ENCODE results near the gene DOCK10.
A peak's percentile ranks its signal among the peaks of the same experiment; 100 is the strongest.

Gene DOCK10

DNA sequence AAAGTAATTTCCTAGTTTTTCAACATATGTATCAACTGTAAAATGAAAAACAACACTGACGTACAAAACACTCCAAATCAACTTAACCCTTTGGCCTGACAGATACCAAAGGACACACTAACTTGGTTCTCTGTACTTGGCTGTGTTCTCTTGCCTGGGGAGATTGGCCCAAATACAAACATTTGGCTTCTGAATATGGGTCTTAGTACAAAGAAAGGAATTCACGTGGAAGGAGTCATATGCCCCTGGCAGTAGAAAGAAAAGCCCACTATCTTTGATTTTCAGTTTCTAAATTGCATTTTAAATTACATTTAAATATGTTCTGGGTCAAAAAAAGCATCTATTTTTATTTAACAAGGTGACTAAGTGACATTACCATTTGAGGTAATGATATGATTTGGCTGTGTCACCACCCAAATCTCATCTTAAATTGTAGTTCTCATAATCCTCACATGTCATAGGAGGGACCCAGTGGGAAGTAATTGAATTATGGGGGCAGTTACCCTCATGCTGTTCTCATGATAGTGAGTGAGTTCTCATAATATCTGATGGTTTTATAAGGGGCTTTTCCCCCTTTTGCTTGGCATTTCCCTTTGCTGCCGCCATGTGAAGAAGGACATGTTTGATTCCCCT is 172.6 kb downstream of the DOCK10 start:
- DNase-seq = no peak

DNA sequence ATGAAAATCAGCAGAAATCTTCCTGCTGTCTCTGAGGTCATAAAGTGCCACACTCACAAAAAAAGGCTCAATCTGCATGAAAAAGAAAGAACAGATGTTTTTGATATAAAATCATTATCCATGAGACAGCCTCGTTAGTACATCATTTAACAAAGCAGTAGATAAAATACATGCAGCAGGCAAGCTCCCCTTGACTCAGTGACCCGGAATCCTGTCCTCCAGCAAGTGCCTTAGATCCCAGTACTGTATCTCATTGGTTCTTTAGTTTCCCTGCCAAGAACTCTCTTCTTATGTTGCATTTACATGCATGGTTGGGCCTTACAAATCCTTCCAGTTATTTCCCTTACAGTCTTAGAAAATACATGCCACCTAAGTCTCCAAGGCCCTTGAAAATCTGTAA is 177.3 kb downstream of the DOCK10 start:
- no peak for DNase-seq

DNA sequence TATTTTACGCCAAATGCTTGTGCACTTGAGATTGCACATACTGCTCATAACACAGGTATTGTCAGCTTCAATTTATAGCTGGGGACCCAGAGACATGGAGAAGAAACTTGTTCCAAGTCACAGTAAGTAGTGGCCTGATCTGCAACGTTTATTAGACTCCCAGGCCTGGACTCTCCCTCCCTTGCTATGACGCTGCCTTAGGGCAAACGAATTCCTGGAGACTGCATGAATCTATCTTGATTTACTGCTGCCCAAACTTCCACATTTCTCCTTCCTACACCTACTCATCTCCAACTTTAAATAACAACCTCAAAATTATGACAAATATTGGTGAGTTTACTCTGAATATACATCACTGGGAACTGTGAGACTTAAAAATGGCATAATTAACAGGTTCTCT is 181.0 kb downstream of the DOCK10 start:
- no peak for DNase-seq

DNA sequence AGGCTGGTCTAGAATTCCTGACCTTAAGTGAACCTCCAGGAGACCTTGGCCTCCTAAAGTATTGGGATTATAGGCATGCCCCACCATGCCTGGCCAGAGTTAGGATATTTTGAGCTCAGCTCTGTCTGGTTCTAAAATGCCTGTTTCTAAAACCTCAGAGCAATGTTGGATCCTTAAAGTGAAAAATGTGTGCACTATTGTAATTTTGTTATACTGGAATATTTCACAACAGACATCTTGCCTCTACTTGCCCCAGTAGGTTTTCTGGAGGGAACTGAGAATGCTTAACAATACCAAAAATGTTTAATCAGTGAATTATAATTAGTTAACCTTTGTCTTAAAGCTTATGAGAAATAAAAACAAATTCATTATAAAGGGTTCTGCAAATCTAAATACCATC is 181.5 kb downstream of the DOCK10 start:
- no peak for DNase-seq

DNA sequence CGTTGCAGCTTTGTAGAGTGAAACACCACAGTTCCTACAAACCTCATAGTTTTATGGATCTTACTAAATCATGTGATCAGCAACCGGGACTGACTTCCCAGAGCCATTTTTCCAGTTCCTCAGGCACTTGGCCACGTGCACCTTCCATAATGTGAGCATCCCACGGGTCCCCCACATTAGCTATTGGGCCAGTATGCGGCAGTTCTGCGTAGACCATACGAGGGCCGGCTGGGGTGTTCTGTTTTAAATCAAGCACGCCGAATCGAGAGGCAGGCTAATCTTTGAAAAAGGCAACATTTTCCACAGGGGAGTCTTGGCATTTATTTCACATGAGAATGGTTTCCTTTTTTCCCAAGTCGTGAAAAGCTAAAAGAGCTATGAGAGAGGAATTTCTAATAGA is 190.5 kb downstream of the DOCK10 start:
- no peak for DNase-seq

DNA sequence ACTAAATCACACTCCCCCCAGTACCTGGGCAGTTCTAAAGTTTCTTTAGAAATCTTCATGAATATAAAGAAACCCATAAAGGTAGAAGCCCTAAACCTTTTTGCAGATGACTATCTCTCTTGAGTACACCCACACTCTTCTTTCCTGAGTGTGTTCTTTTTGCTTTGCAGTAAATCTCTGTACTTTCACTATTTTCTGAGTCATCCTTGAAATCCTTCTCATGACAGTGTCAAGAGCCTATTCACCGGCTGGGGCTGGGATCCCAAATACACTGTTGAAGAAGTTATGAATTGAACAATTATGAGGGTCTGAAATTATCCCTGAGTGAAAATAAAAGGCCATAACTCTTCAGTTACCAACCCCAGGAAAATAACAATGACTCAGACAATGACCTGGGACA is 192.2 kb downstream of the DOCK10 start:
- DNase-seq = no peak

DNA sequence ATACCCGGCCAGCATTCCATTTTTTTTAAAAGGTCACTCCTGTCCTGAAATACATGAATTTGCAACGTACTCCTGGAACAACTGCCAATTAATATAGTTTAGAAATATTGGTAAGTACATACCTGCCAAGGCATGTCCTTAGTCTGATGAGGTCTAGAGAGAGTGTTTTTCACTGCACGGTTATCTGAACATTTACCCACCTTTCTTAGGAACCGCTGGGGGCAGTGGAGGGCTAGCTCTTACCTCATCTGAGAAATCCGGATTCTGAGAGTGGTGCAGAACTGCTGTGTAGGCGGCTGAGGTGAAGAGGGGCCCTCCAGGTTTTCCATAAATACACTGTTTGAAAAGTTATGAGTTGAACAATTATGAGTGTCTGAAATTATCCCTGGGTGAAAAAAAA is 193.0 kb downstream of the DOCK10 start:
- no peak for DNase-seq

DNA sequence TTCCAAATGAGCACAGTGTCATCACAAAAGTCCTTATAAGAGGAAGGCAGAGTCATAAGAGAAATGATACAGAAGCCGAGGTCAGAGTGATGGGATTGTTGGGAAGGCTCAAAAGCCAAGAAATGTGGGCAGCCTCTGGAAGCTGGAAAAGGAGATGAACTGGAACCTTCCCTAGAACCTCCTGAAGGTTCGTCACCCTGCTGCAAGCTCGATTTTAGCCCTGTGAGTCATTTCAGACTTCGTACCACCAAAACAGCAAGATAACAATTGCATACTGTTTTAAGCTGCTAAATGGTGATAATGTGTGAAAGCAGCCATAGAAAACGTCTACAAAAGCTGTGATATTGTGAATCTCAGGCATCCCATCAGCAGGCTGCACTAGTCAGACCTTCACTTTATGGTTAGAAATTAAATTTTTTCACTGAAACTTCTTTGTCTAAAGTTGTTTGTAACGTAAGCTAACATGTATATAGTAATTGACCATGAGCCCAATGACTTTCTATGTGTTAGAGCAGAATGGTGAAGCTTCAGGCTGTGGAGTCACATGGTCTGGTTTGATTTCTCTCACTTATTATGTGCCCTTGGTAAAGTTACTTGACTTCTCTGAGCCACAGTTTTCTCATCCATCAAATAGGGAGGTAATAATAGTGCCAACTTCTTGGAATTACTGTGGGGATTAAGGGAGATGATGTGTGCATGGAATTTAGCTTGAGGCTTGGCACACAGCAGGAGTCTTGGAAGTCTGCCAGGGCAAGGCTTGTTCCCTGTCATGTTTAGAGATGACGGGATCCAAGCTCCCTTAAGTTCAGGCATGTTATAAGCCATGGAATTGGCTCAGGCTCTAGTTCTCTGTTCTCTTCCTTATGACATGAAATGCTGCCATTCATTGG is 194.1 kb downstream of the DOCK10 start:
- DNase-seq = no peak

DNA sequence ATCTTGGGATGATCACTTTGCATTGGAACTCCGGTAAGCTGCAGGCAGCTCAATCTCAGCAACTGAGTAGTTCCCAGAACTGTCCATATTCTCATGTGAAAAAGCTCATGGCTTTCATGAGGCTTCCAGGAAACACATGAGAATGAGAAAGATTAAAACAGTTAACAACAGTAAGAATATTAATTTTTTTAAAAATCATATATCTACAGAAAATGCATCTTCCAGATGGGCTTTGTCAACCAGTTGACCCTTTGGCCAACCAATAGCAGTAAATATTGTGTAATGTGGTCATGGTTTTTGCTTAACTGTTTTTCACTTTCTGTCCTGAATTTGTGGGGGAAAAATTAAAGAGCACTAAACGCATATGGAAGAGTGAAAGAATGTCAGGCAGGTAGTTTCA is 194.9 kb downstream of the DOCK10 start:
- DNase-seq = no peak

DNA sequence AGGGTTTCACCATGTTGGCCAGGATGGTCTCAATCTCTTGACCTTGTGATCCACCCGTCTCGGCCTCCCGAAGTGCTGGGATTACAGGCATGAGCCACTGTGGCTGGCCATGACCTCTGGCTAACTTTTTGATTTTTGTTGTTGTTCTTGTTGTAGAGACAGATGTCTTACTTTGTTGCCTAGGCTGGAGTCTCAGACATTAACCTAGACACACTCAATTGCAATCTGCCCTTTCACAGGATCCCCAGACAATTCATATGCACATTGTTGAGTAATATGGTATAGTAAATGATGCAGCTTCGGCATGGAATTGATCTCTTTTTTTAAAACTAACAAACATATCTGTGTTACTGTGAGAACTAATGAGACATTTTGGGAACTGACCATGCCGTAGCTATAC is 195.6 kb downstream of the DOCK10 start:
- DNase-seq = no peak

DNA sequence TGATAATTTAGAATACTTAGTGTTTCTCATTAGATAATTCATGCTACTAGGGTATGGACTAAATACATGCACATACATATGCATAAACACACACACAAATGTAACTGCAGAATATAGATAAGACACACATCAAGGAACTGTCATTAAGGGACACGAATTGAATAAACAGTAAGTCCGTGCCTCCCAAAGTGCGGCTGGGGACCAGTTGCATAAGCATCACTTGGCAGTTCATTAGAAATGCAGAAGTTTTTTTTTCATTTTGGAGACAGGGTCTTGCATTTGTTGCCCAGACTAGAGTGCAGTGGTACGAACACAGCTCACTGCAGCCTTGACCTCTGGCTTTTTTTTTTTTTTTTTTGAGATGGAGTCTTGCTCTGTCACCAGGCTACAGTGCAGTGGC is 196.1 kb downstream of the DOCK10 start:
- DNase-seq = no peak

DNA sequence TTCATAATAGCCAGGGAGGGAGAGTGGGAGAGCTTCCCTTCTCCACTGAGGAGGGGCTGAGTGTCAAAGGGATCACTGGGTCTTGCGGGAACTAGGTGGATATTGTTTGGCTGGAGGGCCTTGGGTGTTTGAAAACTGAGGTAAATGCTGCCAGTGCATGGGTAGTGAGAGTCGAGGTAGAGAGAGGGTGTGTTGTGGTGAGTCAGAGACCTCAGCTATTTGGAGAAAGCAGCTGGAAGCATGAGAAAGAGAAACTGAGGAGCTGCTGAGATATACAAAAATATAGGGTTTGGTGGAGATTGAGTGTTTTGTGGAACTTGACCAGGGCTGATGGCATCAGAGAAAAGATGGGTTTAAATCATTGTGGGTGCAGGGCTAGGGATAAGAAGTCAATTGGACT is 199.1 kb downstream of the DOCK10 start:
- DNase-seq = no peak

DNA sequence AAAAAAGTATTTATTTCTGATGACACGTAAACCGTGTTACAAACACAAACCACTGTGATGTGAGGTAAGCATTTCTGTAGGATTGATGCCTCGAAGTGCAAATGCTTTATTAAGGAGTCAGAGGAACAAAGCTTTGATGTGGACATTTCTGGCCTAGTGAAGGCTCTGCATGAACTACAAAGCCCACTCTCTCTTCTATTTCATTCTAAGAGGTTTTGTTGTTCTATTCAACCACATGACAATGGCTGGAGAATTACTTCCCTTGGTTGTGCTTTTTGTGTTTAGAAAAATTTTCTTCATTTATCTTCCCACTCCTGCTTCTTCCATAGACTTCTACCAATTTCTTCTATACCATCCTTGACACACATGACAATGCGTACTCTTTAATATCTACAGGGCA is 200.4 kb downstream of the DOCK10 start:
- DNase-seq = no peak

DNA sequence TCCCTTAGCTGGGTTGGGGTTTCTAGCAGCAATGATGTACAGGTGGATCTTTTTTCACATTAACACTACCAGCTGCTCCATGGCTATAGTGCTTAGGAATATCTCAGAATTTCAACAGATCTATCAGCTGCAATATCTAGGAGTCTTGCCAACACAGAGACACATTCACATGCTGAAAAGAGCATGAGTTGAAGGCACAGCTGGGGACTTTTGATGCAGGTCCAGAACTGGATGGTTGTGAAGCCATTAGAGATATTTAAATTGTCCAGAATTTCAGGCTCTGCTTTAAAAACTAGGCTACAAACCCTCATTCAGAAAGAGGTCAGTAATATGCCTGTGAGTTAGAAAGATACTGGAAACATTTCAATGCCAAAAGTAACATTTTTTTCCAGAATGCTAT is 203.9 kb downstream of the DOCK10 start:
- no peak for DNase-seq

DNA sequence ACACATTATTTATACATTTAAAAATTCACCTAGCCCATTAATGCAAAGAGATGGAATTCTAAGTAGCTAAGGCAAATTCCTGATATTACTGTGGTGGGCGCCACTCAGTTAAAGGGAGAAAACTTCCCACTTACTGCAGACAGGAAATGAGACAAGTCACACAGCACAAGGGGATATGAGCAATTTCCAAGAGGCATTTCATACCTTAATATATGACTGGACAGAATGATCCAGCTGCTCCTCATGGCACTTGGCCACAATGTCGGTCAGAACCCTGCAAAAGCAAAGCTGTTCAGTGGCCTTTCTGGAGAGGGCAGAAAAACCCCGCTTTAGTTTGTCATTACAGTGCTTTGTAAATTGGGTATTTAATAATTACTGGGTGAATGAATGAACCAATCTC is 204.7 kb downstream of the DOCK10 start:
- peak; percentile 33 for DNase-seq

DNA sequence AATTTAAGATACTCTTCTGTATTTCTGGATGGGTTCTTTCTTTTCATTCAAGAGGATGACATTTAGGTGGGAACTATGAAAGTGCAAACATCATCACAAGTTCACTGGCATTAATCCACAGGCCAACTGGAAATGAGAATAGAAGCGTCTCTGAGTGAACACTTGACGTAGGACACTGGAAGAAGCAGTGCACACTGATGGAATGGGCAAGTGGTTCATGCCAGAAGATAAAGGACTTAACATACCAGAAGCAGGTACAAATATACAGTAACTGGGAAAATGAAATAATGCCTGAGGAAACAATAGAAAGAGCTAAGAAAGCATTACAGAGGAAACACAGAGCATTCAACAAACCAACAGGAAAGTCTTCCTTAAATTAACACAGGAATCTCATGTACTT is 205.2 kb downstream of the DOCK10 start:
- DNase-seq = no peak

DNA sequence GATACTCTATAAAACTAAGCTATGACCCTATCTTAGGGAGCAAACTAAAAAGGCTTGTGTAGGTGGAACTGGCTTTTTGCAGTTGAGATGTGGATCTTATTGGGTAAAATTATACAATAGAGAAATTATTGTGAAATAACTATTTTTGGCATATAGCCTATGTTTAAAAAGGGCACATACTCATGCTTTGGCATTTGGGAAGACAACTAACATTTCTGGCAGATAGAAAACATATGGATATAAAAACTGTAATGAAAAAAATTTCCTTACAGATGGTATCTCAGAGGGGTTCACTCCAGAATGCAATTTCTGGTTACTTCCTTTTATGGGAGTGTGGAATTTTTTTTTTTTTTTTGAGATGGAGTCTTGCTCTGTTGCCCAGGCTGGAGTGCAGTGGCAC is 206.0 kb downstream of the DOCK10 start:
- no peak for DNase-seq

DNA sequence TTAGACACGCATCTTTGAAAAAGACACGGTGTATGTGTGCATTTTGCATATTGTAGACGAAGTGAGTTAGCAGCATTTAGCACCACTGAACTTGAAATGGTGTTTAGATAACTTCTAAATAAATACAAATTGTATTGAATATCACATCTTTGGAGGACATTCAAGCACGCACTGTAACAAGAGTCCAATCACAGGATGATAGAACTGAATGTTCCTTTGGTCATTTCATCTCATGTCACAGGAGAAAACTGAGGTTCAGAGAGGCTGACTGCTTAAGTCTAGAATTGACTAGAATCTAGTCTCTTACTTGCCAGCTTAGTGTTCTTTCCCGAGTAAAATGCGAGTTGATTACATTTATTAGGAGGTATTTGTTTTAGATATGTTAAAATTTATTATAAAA is 206.9 kb downstream of the DOCK10 start:
- no peak for DNase-seq

DNA sequence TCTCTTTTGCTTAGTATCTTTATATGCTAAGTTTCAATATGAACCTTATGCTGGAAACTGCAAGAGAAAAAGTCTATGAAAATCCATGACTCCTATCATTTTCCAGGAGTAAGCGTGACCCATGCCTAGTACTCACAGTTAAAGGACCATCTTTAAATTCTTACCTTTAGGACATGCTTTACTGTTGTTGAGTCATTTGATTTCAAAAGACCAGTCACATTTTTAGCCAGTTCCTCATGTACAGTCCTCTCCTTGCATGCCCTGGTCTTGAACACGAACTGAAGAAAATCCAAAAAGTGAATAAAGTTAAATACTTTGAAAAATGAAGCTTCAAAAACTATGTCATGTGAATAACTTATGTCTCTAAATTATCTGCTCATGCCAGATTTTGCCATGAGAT is 208.3 kb downstream of the DOCK10 start:
- DNase-seq = no peak

DNA sequence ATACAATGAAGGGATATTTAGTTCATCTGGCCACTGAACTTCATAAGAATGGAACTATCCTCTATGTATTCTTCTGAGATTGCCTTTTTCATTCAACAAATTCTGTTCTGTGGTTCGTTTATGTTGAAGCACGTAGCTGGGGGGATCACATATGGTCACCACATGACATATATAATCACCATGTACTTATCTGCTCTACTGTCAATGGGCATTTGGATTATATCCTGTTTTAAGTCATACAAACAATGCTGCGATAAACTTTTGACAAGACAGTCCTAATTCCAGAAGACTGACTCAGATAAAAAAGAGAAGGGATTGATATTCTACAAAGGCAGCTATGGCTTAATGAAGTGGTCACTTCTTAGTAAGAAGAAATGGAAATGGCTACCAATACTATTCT is 210.1 kb downstream of the DOCK10 start:
- no peak for DNase-seq

DNA sequence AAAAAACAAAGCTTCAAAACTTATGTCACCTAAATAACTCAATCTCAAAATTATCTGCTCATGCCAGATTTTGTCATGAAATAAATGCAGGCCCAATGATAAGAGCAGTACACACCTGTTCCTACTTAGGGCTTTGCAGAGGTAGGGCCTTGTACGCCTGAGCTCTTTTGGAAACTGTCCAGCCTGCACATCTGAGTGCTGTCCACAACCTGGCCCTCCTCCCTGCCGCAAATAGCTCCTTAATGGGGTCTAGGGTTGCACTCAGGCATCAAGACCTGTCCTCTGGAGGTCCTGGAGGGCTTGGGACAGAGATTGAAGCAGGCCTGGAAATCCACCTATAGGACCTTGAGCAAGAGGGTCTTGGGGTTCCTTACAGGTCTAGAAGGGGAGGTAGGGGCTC is 210.7 kb downstream of the DOCK10 start:
- no peak for DNase-seq

DNA sequence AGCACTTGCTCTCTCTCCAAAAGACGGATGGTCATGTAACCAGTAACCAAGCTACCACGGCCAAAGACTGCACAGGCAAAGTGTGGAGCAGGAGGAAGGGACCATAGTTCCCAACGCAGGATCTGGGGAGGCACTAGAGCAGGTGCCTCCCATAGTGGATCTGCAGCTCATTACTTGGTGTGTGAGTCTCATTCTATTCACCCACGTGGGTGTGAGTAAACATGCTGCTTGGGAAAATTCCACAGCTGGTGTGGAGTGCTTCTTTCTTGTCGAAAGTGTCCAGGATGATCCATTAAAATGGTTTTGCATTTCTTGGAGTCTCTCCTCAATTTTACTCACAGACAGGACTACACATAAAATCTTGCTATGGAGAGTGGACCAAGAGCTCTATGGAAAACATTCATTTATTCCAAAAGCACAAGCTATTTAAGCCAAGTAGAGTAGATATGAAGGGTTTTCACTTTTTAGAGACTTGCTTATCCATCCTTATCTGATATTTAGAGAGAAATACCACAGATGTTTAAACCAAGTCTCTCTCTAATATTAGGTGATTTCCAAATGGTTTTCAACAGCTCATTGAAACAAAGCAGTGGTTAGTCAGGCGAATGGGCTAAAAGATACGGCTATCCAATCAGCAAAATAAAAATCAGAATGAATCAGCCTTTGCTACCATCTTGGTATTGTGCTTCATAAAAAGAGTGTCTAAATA is 221.8 kb downstream of the DOCK10 start:
- no peak for DNase-seq

DNA sequence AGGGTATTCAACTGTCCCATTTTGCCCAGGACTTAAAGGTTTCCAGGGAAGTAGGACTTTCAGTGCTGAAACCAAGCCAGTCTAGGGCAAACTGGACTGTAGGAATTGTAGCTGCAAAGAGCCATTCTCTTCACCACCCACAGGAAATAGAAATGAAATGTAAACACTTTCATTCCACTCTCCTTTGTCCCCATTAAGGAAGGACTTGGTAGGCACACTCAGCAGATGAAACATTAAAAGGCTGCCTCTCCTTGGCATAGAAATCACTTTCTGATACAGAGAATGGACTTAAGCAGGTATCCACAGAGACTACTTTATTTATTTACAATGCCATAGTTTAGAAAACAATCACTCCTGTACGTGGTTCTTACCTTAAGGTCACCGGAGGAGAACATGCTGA is 223.2 kb downstream of the DOCK10 start:
- no peak for DNase-seq

DNA sequence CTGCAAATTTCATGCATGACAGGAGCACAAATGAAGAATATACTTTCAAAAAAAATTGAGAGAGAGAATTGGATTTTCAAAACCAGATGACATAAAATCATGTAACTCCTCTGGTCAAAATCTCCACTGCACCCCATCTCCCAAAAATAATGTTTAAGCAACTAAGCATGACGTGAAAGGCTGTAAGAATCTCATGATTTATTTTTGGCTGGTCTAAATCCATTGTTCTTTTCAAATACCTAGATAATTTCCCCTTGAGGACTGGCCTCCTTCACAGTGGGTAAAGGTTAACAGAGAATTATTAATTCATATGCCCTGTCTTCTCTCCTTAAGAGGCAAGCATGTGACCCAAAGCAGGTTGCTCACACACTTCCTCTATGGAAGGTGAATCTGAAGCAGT is 224.6 kb downstream of the DOCK10 start:
- DNase-seq = no peak
